ENCODE measurements around the gene TRPM7.
"Not testable (repeated sequence)": the region's sequence is repeated elsewhere in the genome, so short reads cannot be mapped to it uniquely, and the experiment has no call there.

DNA sequence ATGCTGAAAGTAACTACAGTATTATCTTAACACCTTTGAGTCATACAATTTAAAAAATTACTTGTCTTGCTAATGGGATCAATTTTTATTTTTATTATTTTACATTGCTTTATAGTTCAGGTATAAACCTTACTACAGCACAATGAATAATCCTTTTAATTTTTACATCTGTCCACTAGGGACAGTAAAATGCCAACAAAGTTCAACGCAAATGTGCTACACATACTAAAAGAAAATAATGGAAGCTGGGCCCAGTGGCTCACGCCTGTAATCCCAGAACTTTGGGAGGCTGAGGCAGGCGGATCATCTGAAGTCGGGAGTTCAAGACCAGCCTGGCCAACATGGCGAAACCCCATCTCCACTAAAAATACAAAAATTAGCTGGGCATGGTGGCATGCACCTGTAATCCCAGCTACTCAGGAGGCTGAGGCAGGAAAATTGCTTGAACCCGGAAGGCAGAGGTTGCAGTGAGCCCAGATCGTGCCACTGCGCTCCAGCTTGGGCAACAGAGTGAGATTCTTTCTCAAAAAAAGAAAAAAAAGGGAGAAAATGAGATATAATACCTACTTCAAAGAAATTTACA is 64.1 kb downstream of the TRPM7 start:
- TF ChIP-seq, protein P1, sequence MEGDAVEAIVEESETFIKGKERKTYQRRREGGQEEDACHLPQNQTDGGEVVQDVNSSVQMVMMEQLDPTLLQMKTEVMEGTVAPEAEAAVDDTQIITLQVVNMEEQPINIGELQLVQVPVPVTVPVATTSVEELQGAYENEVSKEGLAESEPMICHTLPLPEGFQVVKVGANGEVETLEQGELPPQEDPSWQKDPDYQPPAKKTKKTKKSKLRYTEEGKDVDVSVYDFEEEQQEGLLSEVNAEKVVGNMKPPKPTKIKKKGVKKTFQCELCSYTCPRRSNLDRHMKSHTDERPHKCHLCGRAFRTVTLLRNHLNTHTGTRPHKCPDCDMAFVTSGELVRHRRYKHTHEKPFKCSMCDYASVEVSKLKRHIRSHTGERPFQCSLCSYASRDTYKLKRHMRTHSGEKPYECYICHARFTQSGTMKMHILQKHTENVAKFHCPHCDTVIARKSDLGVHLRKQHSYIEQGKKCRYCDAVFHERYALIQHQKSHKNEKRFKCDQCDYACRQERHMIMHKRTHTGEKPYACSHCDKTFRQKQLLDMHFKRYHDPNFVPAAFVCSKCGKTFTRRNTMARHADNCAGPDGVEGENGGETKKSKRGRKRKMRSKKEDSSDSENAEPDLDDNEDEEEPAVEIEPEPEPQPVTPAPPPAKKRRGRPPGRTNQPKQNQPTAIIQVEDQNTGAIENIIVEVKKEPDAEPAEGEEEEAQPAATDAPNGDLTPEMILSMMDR (IDR thresholded peaks at IDR 0.05) = peak in 2 of 3 experiments; percentile 12 to 52
- not testable (repeated sequence) for TF ChIP-seq POLR2A (IDR thresholded peaks at IDR 0.05)
